Measurements from ENCODE around the gene XRCC2. TPM values are rescaled to one million over a fixed set of nuclear protein-coding genes. Genes with fewer than 3 reads are reported as not detected.

The XRCC2 gene
- polyA plus RNA-seq, 1 donor from 2014 or later: 0.89 TPM

DNA sequence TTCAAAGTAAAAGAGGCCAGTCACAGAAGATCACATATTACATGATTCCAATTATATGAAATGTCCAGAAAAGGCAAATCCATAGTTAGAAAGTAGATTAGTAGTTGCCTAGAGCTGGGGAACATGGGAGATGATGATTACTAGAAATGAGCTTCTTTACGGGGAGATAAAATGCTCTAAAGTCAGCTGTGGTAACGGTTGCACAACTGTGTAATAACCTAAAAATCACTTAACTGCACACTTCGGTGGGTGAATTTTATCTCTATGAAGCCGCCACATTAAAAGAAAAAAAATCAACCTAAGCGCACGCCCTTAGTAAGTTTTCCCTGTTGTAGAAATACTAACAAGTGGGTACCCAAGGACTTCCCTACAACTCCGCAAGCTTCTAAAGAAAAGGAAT lies 15.9 kb downstream of the XRCC2 start:
- no peaks in the 10 kb centered on the region for H3F3A ChIP-seq (ENCODE audit: insufficient read depth, low read length, poor library complexity, severe bottlenecking)
- H3K79me2 ChIP-seq (replicated peaks; ENCODE audit: insufficient read depth, low read length): no peaks in the 10 kb centered on the region
- H3K27ac ChIP-seq (ENCODE audit: low read length): no peak overlapping the region
- no peak overlapping the region for H2AFZ ChIP-seq (ENCODE audit: low read depth, low read length)
- H3K27me3 ChIP-seq (ENCODE audit: insufficient read depth, low read depth, low read length): no peaks in the 10 kb centered on the region
- H3K9me3 ChIP-seq (ENCODE audit: low read length): no peaks in the 10 kb centered on the region
- H3K36me3 ChIP-seq (ENCODE audit: insufficient read depth, low read length): no peaks in the 10 kb centered on the region
- TF ChIP-seq, protein P1, sequence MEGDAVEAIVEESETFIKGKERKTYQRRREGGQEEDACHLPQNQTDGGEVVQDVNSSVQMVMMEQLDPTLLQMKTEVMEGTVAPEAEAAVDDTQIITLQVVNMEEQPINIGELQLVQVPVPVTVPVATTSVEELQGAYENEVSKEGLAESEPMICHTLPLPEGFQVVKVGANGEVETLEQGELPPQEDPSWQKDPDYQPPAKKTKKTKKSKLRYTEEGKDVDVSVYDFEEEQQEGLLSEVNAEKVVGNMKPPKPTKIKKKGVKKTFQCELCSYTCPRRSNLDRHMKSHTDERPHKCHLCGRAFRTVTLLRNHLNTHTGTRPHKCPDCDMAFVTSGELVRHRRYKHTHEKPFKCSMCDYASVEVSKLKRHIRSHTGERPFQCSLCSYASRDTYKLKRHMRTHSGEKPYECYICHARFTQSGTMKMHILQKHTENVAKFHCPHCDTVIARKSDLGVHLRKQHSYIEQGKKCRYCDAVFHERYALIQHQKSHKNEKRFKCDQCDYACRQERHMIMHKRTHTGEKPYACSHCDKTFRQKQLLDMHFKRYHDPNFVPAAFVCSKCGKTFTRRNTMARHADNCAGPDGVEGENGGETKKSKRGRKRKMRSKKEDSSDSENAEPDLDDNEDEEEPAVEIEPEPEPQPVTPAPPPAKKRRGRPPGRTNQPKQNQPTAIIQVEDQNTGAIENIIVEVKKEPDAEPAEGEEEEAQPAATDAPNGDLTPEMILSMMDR (IDR thresholded peaks at IDR 0.05; ENCODE audit: poor library complexity, severe bottlenecking): no peak
- no peak for TF ChIP-seq MXI1 (conservative IDR thresholded peaks at IDR 0.05; ENCODE audit: poor library complexity, severe bottlenecking)
- no peak for TF ChIP-seq RAD21 (conservative IDR thresholded peaks at IDR 0.05)
- TF ChIP-seq EZH2 (IDR thresholded peaks at IDR 0.05; ENCODE audit: borderline replicate concordance, insufficient read depth, low read length, poor library complexity, severe bottlenecking): no peak
- TF ChIP-seq, protein P2, sequence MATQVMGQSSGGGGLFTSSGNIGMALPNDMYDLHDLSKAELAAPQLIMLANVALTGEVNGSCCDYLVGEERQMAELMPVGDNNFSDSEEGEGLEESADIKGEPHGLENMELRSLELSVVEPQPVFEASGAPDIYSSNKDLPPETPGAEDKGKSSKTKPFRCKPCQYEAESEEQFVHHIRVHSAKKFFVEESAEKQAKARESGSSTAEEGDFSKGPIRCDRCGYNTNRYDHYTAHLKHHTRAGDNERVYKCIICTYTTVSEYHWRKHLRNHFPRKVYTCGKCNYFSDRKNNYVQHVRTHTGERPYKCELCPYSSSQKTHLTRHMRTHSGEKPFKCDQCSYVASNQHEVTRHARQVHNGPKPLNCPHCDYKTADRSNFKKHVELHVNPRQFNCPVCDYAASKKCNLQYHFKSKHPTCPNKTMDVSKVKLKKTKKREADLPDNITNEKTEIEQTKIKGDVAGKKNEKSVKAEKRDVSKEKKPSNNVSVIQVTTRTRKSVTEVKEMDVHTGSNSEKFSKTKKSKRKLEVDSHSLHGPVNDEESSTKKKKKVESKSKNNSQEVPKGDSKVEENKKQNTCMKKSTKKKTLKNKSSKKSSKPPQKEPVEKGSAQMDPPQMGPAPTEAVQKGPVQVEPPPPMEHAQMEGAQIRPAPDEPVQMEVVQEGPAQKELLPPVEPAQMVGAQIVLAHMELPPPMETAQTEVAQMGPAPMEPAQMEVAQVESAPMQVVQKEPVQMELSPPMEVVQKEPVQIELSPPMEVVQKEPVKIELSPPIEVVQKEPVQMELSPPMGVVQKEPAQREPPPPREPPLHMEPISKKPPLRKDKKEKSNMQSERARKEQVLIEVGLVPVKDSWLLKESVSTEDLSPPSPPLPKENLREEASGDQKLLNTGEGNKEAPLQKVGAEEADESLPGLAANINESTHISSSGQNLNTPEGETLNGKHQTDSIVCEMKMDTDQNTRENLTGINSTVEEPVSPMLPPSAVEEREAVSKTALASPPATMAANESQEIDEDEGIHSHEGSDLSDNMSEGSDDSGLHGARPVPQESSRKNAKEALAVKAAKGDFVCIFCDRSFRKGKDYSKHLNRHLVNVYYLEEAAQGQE (IDR thresholded peaks at IDR 0.05; ENCODE audit: borderline replicate concordance): no peak
- TF ChIP-seq TAF1 (IDR thresholded peaks at IDR 0.05; ENCODE audit: low read depth): no peak
- TF ChIP-seq POLR2AphosphoS5 (IDR thresholded peaks at IDR 0.05): no peak
- no peak for TF ChIP-seq EP300 (conservative IDR thresholded peaks at IDR 0.05; ENCODE audit: poor library complexity, severe bottlenecking)
- TF ChIP-seq SMC3 (conservative IDR thresholded peaks at IDR 0.05; ENCODE audit: poor library complexity): no peak
- H3K4me2 ChIP-seq (ENCODE audit: low read length): no peak overlapping the region
- no peak overlapping the region for H3K4me3 ChIP-seq (ENCODE audit: low read length)
- no peak overlapping the region for H3K9ac ChIP-seq (ENCODE audit: low read length)
- no peaks in the 10 kb centered on the region for H4K20me1 ChIP-seq (ENCODE audit: insufficient read depth)
- no peaks in the 10 kb centered on the region for H3K9me2 ChIP-seq (ENCODE audit: insufficient read depth, low read length)

DNA sequence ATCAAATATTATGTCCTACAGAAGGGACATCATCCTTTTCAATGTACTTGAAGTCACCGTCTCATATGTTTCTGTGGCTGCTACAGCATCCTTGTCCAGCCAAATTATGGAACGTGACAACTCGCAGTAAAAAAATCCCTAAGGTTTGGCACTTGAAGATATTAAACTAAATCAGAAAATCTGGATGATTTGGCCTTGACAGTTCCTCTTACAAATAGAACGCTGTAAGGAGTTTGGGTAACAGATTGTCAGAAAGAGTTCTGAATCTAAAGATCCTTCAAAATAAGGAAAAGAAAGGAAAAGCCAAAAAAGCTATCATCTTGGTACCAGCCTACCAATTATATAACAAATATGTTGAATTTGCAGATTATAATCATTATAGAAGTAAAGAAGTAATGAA lies 21.0 kb downstream of the XRCC2 start:
- Histone ChIP-seq H3K27ac (ENCODE audit: low read length) (no peak overlapping the region), H3K9me3 (ENCODE audit: low read length) (no peaks in the 10 kb centered on the region), H3K4me2 (ENCODE audit: low read length) (no peak overlapping the region), H3K79me2 (replicated peaks; ENCODE audit: insufficient read depth, low read length) (no peaks in the 10 kb centered on the region), H3K27me3 (ENCODE audit: insufficient read depth, low read depth, low read length) (no peaks in the 10 kb centered on the region), H3K9ac (ENCODE audit: low read length) (no peak overlapping the region), H3F3A (ENCODE audit: insufficient read depth, low read length, poor library complexity, severe bottlenecking) (no peaks in the 10 kb centered on the region), H2AFZ (ENCODE audit: low read depth, low read length) (no peak overlapping the region), H4K20me1 (ENCODE audit: insufficient read depth) (no peaks in the 10 kb centered on the region), H3K36me3 (ENCODE audit: insufficient read depth, low read length) (no peaks in the 10 kb centered on the region), H3K9me2 (ENCODE audit: insufficient read depth, low read length) (no peaks in the 10 kb centered on the region), H3K4me3 (ENCODE audit: low read length) (no peak overlapping the region)
- TF ChIP-seq MXI1 (conservative IDR thresholded peaks at IDR 0.05; ENCODE audit: poor library complexity, severe bottlenecking) (no peak), SMC3 (conservative IDR thresholded peaks at IDR 0.05; ENCODE audit: poor library complexity) (no peak), POLR2AphosphoS5 (IDR thresholded peaks at IDR 0.05) (no peak), EP300 (conservative IDR thresholded peaks at IDR 0.05; ENCODE audit: poor library complexity, severe bottlenecking) (no peak), RAD21 (conservative IDR thresholded peaks at IDR 0.05) (no peak), TAF1 (IDR thresholded peaks at IDR 0.05; ENCODE audit: low read depth) (no peak), EZH2 (IDR thresholded peaks at IDR 0.05; ENCODE audit: borderline replicate concordance, insufficient read depth, low read length, poor library complexity, severe bottlenecking) (no peak)
- TF ChIP-seq, protein P1 (IDR thresholded peaks at IDR 0.05; ENCODE audit: poor library complexity, severe bottlenecking): no peak
- TF ChIP-seq, protein P2 (IDR thresholded peaks at IDR 0.05; ENCODE audit: borderline replicate concordance): no peak

Measured in neural cell (in vitro differentiated cells).